ENCODE data around the gene SYT3.

SYT3 gene

DNA sequence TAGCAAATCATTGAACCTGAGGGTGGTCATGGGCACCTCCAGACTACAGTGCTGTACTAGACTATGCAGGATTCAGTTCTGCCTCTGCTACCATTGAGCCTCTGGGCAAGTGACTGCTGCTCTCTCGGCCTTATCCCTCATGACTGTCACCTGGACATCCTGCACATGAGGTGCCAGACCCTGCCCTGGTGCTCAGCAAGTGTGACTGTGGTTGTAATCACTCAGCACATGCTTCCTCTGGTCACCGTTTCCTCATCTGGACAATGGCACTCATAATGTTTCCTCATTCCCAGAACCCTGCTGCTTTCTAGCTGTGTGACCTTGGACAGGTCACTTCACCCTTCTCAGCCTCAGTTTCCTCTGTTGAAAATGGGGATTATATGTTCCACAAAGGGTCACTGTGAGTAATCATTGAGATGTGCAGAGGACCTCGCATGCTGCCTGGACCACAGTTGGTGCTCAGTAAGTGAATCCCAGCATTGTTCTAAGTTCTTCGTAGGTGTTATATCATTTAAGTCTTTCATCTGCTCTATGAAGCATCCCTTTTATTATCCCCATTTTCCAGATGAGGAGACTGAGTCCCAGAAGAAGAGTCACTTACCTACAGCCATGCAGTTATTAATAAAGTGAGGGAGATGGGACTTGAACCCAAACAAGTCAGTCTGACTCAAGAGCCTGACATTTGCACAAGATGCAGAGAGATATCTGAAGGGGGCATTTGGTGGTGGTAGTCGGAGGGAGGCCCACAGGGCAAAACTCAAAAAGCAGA is 3.2 kb downstream of the SYT3 start:
- Histone ChIP-seq H3K4me3 (ENCODE audit: low read length, poor library complexity, severe bottlenecking) (no peak overlapping the region), H3F3A (ENCODE audit: low read depth) (no peaks in the 10 kb centered on the region), H3K9me3 (ENCODE audit: insufficient read depth, low read depth, low read length) (peaks cover 5% of the 10 kb centered on the region; the same call in 1 of the 2 replicates), H3K36me3 (ENCODE audit: insufficient read depth, low read length) (no peaks in the 10 kb centered on the region), H2AFZ (ENCODE audit: low read length) (no peak overlapping the region), H3K4me2 (ENCODE audit: low read depth, low read length, poor library complexity, severe bottlenecking) (no peak overlapping the region), H3K9me2 (replicated peaks; ENCODE audit: low read depth, low read length) (no peaks in the 10 kb centered on the region), H3K9ac (ENCODE audit: low read depth, low read length, poor library complexity, severe bottlenecking) (no peak overlapping the region), H3K79me2 (ENCODE audit: insufficient read depth, low read length) (no peaks in the 10 kb centered on the region), H4K20me1 (ENCODE audit: insufficient read depth, low read length, poor library complexity, severe bottlenecking) (no peaks in the 10 kb centered on the region), H3K4me1 (ENCODE audit: insufficient read depth, low read length, poor library complexity, severe bottlenecking) (no peaks in the 10 kb centered on the region), H3K27me3 (ENCODE audit: insufficient read depth, low read length, poor library complexity, severe bottlenecking) (no peaks in the 10 kb centered on the region)
- TF ChIP-seq, protein P1, sequence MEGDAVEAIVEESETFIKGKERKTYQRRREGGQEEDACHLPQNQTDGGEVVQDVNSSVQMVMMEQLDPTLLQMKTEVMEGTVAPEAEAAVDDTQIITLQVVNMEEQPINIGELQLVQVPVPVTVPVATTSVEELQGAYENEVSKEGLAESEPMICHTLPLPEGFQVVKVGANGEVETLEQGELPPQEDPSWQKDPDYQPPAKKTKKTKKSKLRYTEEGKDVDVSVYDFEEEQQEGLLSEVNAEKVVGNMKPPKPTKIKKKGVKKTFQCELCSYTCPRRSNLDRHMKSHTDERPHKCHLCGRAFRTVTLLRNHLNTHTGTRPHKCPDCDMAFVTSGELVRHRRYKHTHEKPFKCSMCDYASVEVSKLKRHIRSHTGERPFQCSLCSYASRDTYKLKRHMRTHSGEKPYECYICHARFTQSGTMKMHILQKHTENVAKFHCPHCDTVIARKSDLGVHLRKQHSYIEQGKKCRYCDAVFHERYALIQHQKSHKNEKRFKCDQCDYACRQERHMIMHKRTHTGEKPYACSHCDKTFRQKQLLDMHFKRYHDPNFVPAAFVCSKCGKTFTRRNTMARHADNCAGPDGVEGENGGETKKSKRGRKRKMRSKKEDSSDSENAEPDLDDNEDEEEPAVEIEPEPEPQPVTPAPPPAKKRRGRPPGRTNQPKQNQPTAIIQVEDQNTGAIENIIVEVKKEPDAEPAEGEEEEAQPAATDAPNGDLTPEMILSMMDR (conservative IDR thresholded peaks at IDR 0.05; ENCODE audit: low read length), result no peak
- TF ChIP-seq EZH2phosphoT487 (IDR thresholded peaks at IDR 0.05; ENCODE audit: borderline replicate concordance), result no peak

DNA sequence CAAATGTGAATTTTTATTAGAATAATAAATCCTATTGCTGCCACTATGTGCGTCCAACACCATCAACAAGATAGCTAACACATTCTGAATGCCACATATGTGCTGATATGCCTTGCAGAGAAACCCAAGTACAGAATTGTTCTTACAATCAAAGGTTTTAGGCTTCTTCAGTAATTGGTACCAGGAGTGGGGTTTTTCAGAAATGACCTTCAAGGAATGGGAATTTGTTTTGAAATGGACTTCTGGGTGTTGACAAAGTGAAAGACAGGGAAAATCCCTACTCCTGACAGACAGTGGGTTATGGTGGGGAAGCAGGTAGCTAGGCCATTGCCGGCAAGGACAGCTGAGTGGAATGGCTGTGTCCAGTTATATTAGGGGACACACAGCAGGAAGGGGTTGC is 5.7 kb downstream of the SYT3 start:
- Histone ChIP-seq H3F3A (ENCODE audit: low read depth) (no peaks in the 10 kb centered on the region), H3K9me2 (replicated peaks; ENCODE audit: low read depth, low read length) (no peaks in the 10 kb centered on the region), H3K27me3 (ENCODE audit: insufficient read depth, low read length, poor library complexity, severe bottlenecking) (no peaks in the 10 kb centered on the region), H3K4me2 (ENCODE audit: low read depth, low read length, poor library complexity, severe bottlenecking) (no peak overlapping the region), H3K4me3 (ENCODE audit: low read length, poor library complexity, severe bottlenecking) (no peak overlapping the region), H2AFZ (ENCODE audit: low read length) (no peak overlapping the region), H3K4me1 (ENCODE audit: insufficient read depth, low read length, poor library complexity, severe bottlenecking) (no peaks in the 10 kb centered on the region), H4K20me1 (ENCODE audit: insufficient read depth, low read length, poor library complexity, severe bottlenecking) (no peaks in the 10 kb centered on the region), H3K9ac (ENCODE audit: low read depth, low read length, poor library complexity, severe bottlenecking) (no peak overlapping the region), H3K9me3 (ENCODE audit: insufficient read depth, low read depth, low read length) (peaks cover 5% of the 10 kb centered on the region; the same call in 1 of the 2 replicates), H3K79me2 (ENCODE audit: insufficient read depth, low read length) (no peaks in the 10 kb centered on the region), H3K36me3 (ENCODE audit: insufficient read depth, low read length) (no peaks in the 10 kb centered on the region)
- no peak for TF ChIP-seq EZH2phosphoT487 (IDR thresholded peaks at IDR 0.05; ENCODE audit: borderline replicate concordance)
- TF ChIP-seq, protein P1 (conservative IDR thresholded peaks at IDR 0.05; ENCODE audit: low read length), result no peak

DNA sequence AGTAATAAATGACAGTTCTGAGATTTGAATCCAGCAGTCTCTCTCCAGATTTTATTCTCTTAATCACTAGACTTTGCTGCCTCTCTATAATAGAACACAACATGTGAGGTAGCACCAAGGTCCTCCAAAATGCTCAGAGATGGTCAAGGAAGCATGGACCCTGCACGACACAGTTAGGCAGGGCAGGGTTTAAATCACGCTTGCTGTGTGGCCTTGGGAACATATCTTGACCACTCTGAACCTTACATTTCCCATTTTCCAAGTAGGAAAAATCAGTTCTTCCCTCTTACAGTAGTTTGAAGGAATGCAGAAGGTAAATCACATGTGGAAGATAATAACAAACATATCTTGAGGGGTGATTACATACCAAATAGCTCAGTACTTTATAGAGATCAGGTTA is 6.3 kb downstream of the SYT3 start:
- Histone ChIP-seq H3K9me2 (replicated peaks; ENCODE audit: low read depth, low read length) (no peaks in the 10 kb centered on the region), H4K20me1 (ENCODE audit: insufficient read depth, low read length, poor library complexity, severe bottlenecking) (no peaks in the 10 kb centered on the region), H3K4me3 (ENCODE audit: low read length, poor library complexity, severe bottlenecking) (no peak overlapping the region), H3K36me3 (ENCODE audit: insufficient read depth, low read length) (no peaks in the 10 kb centered on the region), H3K79me2 (ENCODE audit: insufficient read depth, low read length) (no peaks in the 10 kb centered on the region), H3K9me3 (ENCODE audit: insufficient read depth, low read depth, low read length) (peaks cover 5% of the 10 kb centered on the region; the same call in 1 of the 2 replicates), H3K9ac (ENCODE audit: low read depth, low read length, poor library complexity, severe bottlenecking) (no peak overlapping the region), H3K4me2 (ENCODE audit: low read depth, low read length, poor library complexity, severe bottlenecking) (no peak overlapping the region), H3F3A (ENCODE audit: low read depth) (no peaks in the 10 kb centered on the region), H2AFZ (ENCODE audit: low read length) (no peak overlapping the region), H3K4me1 (ENCODE audit: insufficient read depth, low read length, poor library complexity, severe bottlenecking) (no peaks in the 10 kb centered on the region), H3K27me3 (ENCODE audit: insufficient read depth, low read length, poor library complexity, severe bottlenecking) (no peaks in the 10 kb centered on the region)
- TF ChIP-seq, protein P1 (conservative IDR thresholded peaks at IDR 0.05; ENCODE audit: low read length), result no peak
- TF ChIP-seq EZH2phosphoT487 (IDR thresholded peaks at IDR 0.05; ENCODE audit: borderline replicate concordance), result no peak

All from Loucy (cell line).